Bronchial epithelial cell (primary cell): Measurements from ENCODE around the gene NFKBIB. TPM values are rescaled to one million over a fixed set of nuclear protein-coding genes. Genes with fewer than 3 reads are reported as not detected.

Experiments
- DNase-seq: peaks from one replicate; pipeline ENCODE4 v3.0.0-alpha.2; 2010; ENCODE audit warnings: low read depth
- FAIRE-seq: peaks from 2 replicates; lab custom pipeline; 2011; peaks lifted over from hg19 to GRCh38; lab: Jason Lieb, UNC
- H3K27me3 ChIP-seq: 2 replicates; pipeline ENCODE4 v1.5.1; 2011; ENCODE audit warnings: low read length; ENCODE audit not compliant: control insufficient read depth, insufficient read depth
- H3K36me3 ChIP-seq: 2 replicates; pipeline ENCODE4 v1.5.1; 2011; ENCODE audit warnings: low read length; ENCODE audit not compliant: control insufficient read depth, insufficient read depth
- H3K4me3 ChIP-seq: 2 replicates; pipeline ENCODE4 v1.5.1; 2011; ENCODE audit warnings: mild to moderate bottlenecking, low read depth, low read length, control low read depth
- total RNA-seq: library from RNA; depleted of rRNA; stranded (reverse); fragments of >200 nt; gene quantifications from 2 replicates; pipeline ENCODE4 v1.2.1, GENCODE V29; 2014
- TF ChIP-seq, protein P1 (sequence below): IDR thresholded peaks from 2 replicates; pipeline ENCODE4 v1.5.1; 2011; ENCODE audit warnings: mild to moderate bottlenecking, moderate library complexity, low read length, control low read depth, inconsistent platforms; ENCODE audit not compliant: insufficient read depth, severe bottlenecking

Gene NFKBIB
- total RNA-seq, 1 donor from 2014 or later, result 23.2 TPM

DNA sequence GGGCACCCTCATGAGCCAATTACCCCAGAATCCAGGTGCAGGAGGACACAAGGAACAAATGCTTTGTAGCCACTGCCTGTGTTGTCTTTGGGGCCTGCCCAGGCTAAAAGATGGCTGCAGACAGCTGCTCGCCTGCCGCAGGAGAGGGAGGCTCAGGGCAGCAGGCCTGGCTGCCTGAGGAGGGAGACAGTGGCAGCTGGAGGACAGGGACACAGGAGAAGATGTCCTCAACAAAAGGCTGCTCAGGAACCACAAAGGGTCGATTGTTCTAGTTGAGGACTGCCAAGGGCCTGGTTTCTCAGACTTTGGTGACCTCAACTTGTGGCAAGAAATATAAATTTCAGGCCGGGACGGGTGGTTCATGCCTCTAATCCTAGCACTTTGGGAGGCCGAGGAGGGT lies 8.0 kb upstream of the NFKBIB start:
- Histone ChIP-seq H3K4me3 (no peak overlapping the region), H3K36me3 (peaks cover 13% of the 10 kb centered on the region), H3K27me3 (no peaks in the 10 kb centered on the region)
- DNase-seq, result no peak
- no peak for FAIRE-seq
- TF ChIP-seq, protein P1, sequence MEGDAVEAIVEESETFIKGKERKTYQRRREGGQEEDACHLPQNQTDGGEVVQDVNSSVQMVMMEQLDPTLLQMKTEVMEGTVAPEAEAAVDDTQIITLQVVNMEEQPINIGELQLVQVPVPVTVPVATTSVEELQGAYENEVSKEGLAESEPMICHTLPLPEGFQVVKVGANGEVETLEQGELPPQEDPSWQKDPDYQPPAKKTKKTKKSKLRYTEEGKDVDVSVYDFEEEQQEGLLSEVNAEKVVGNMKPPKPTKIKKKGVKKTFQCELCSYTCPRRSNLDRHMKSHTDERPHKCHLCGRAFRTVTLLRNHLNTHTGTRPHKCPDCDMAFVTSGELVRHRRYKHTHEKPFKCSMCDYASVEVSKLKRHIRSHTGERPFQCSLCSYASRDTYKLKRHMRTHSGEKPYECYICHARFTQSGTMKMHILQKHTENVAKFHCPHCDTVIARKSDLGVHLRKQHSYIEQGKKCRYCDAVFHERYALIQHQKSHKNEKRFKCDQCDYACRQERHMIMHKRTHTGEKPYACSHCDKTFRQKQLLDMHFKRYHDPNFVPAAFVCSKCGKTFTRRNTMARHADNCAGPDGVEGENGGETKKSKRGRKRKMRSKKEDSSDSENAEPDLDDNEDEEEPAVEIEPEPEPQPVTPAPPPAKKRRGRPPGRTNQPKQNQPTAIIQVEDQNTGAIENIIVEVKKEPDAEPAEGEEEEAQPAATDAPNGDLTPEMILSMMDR, result no peak

DNA sequence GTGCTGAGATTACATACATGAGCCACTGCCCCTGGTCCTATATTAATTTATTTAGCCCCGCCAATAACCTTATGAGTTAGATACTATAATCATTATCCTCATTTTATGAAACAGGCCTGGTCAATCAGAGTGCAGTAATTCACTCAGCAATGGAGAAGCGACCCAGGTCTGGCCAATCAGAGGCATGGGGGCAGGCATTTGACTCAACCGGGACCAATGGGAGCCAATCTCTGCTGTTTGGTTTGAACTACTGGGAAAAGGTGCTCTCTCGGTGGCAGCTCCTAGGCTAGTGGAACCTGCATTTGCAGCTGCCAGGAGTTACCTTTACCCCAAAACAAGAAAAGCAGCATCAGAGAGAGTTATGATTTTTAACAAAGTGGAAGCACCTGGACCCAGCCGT lies 6.9 kb upstream of the NFKBIB start:
- Histone ChIP-seq H3K4me3 (no peak overlapping the region), H3K36me3 (peaks cover 13% of the 10 kb centered on the region), H3K27me3 (no peaks in the 10 kb centered on the region)
- FAIRE-seq (no peak), DNase-seq (no peak)
- TF ChIP-seq, protein P1, result no peak

DNA sequence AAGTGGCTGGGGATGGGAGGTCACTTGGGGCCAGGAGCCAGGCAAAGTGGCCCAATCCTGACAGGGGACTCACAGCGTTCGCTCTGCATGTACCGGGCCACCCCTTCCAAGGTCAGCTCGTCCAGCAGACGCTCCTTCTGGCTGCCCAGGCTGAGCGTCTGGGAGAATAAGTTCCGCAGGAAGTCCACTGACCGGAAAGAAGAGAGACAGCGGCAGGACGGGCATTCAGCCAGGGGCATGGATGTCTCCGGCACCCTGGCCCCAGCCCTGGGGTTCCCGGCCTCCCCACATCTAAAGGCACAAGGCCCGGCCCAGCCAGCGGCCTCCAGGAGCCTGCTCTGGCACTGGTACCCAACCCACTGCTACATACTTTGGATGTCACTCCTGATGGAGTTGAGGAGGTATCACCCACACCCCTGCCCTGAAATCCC lies 6.4 kb upstream of the NFKBIB start:
- Histone ChIP-seq H3K4me3 (no peak overlapping the region), H3K36me3 (peaks cover 13% of the 10 kb centered on the region), H3K27me3 (no peaks in the 10 kb centered on the region)
- DNase-seq (no peak), FAIRE-seq (no peak)
- TF ChIP-seq, protein P1, result no peak

- FAIRE-seq (no peak), DNase-seq (no peak)
- H3K27me3 ChIP-seq, result no peaks in the 10 kb centered on the region
- H3K36me3 ChIP-seq, result peaks cover 5% of the 10 kb centered on the region
- H3K4me3 ChIP-seq, result no peak overlapping the region
- TF ChIP-seq, protein P1, result no peak
These were observed 4.8 kb upstream of the NFKBIB start for GRCh38 chr19:38894968-38895367.

- FAIRE-seq (no peak), DNase-seq (peak; percentile 7)
- peak overlapping the region; percentile 74 for H3K4me3 ChIP-seq
- no peaks in the 10 kb centered on the region for H3K36me3 ChIP-seq
- TF ChIP-seq, protein P1, result no peak
- H3K27me3 ChIP-seq, result no peaks in the 10 kb centered on the region
These were observed 852 bp upstream of the NFKBIB start for GRCh38 chr19:38898788-38899446.

DNA sequence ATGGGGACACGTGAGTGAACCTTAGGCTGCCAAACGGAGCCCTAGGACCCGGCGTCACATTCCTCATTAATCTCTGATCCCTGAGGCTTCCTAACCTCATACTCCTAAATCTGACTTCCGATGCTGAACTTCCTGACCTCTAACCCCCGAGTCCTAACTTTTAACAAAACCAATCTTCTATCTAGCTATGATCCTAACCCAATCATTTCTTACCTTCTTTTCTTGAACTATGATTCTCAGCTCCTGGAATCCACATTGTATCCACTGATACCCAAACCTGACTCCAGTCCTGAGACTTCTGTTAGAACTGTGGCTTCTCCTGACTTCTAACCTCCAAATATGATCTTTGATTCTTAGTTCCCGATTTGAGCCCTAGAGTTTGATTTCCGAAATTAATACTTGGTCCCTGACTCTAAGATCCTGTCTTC lies 447 bp downstream of the NFKBIB start:
- TF ChIP-seq, protein P1, result no peak
- no peak for DNase-seq
- no peak for FAIRE-seq
- Histone ChIP-seq H3K36me3 (peaks cover 4% of the 10 kb centered on the region), H3K4me3 (peak overlapping the region; percentile 74), H3K27me3 (no peaks in the 10 kb centered on the region)
